GM23248 (cell line): ENCODE data around the gene KCNK15. TPM values are rescaled to one million over a fixed set of nuclear protein-coding genes. Genes with fewer than 3 reads are reported as not detected.

Experiments
- DNase-seq: peaks from one replicate; pipeline ENCODE4 v3.0.0-alpha.2; 2015
- H2AFZ ChIP-seq: fragments of 200-600 bp; sonication (generic); 2 replicates; pipeline ENCODE4 v1.6.1; 2016; ENCODE audit warnings: antibody characterized with exemption
- H3F3A ChIP-seq: fragments of 200-600 bp; sonication (generic); 2 replicates; pipeline ENCODE4 v1.6.1; 2016; ENCODE audit warnings: mild to moderate bottlenecking, antibody characterized with exemption, mixed run types; ENCODE audit not compliant: insufficient read depth
- H3K27ac ChIP-seq: fragments of 200-600 bp; sonication (generic); 2 replicates; pipeline ENCODE4 v1.5.1; 2016; ENCODE audit warnings: mild to moderate bottlenecking
- H3K27me3 ChIP-seq: fragments of 200-600 bp; sonication (generic); replicated peaks from 2 replicates; pipeline ENCODE4 v1.6.1; 2016; ENCODE audit warnings: mild to moderate bottlenecking; ENCODE audit not compliant: insufficient read depth
- H3K36me3 ChIP-seq: fragments of 200-600 bp; sonication (generic); 2 replicates; pipeline ENCODE4 v1.6.1; 2016; ENCODE audit warnings: low read depth, mild to moderate bottlenecking
- H3K4me1 ChIP-seq: fragments of 200-600 bp; sonication (generic); 2 replicates; pipeline ENCODE4 v1.6.1; 2016; ENCODE audit warnings: mild to moderate bottlenecking; ENCODE audit not compliant: insufficient read depth
- H3K4me2 ChIP-seq: fragments of 200-600 bp; sonication (generic); one replicate; pipeline ENCODE4 v1.6.1; 2016; ENCODE audit warnings: mild to moderate bottlenecking; ENCODE audit not compliant: unreplicated experiment
- H3K4me3 ChIP-seq: fragments of 200-600 bp; sonication (generic); 2 replicates; pipeline ENCODE4 v1.5.1; 2016; ENCODE audit warnings: mild to moderate bottlenecking
- H3K79me2 ChIP-seq: fragments of 200-600 bp; sonication (generic); 2 replicates; pipeline ENCODE4 v1.6.1; 2016; ENCODE audit warnings: mild to moderate bottlenecking; ENCODE audit not compliant: insufficient read depth
- H3K9ac ChIP-seq: fragments of 200-600 bp; sonication (generic); 2 replicates; pipeline ENCODE4 v1.6.1; 2016; ENCODE audit warnings: mild to moderate bottlenecking
- H3K9me2 ChIP-seq: fragments of 200-600 bp; sonication (generic); 2 replicates; pipeline ENCODE4 v1.6.1; 2016; ENCODE audit warnings: mixed run types, mild to moderate bottlenecking, moderate library complexity; ENCODE audit not compliant: insufficient read depth
- H3K9me3 ChIP-seq: fragments of 200-600 bp; sonication (generic); one replicate; pipeline ENCODE4 v1.6.1; 2017; ENCODE audit warnings: low read depth
- H4K20me1 ChIP-seq: fragments of 200-600 bp; sonication (generic); 2 replicates; pipeline ENCODE4 v1.6.0; 2016; ENCODE audit not compliant: insufficient read depth
- EZH2 ChIP-seq: fragments of 200-600 bp; sonication (generic); IDR thresholded peaks from 2 replicates; pipeline ENCODE4 v1.6.1; 2018; ENCODE audit warnings: antibody characterized with exemption, mild to moderate bottlenecking; ENCODE audit not compliant: insufficient read depth, poor library complexity, severe bottlenecking
- EZH2phosphoT487 ChIP-seq: fragments of 200-600 bp; sonication (generic); IDR thresholded peaks from 2 replicates; pipeline ENCODE4 v1.6.1; 2018; ENCODE audit warnings: antibody characterized with exemption, moderate library complexity, mild to moderate bottlenecking, low read depth; ENCODE audit not compliant: insufficient read depth
- WGBS, 2 experiments: methylation state at CpG; one replicate each; pipeline ENCODE4 v1.1.6; 2015 to 2017; ENCODE audit warnings: low lambda C conversion rate in 2 of 2, low coverage in 1 of 2; ENCODE audit errors: missing lambda C conversion rate in 2 of 2; 5-methylcytosine and 5-hydroxymethylcytosine counted together
- in situ Hi-C: fragments of 300-500 bp; cut with MboI; formaldehyde crosslinking; loops from 2 replicates; pipeline ENCODE4 v1.15.0; 2020
- polyA plus RNA-seq: library from polyadenylated mRNA; unstranded; fragments of >200 nt; fragmentation: Nextera tagmentation; extraction: Ambion mirVana; gene quantifications from 2 replicates; pipeline ENCODE4 v1.2.1, GENCODE V29; 2016
- total RNA-seq: library from RNA; depleted of rRNA; stranded (reverse); fragments of >200 nt; shearing (Covaris generic); gene quantifications from 2 replicates; pipeline ENCODE4 v1.2.3, GENCODE V29; 2014

KCNK15 gene
- total and polyA plus RNA-seq, 2 experiments from 2014 or later = 5.7 to 9.9 TPM

- in situ Hi-C loops = no loop called here
- peak overlapping the region; percentile 11 for H3K4me2 ChIP-seq
Observed at GRCh38 chr20:44706301-44707017, 39.2 kb upstream of the KCNK15 start.

GRCh38 chr20:44707018-44707579, 38.6 kb upstream of the KCNK15 start:
- no peaks in the 10 kb centered on the region for H3K79me2 ChIP-seq
- H3K9me3 ChIP-seq = no peaks in the 10 kb centered on the region
- peak overlapping the region; percentile 11 for H3K4me2 ChIP-seq
- no peak for DNase-seq
- H3K27me3 ChIP-seq = no peaks in the 10 kb centered on the region
- H2AFZ ChIP-seq = peak overlapping the region; percentile 63
- in situ Hi-C loops = no loop called here
- no peak for TF ChIP-seq EZH2
- TF ChIP-seq EZH2phosphoT487 = no peak
- no peaks in the 10 kb centered on the region for H3K36me3 ChIP-seq
- peak overlapping the region; percentile 34; the same call in 1 of the 2 replicates for H3K9ac ChIP-seq
- H3F3A ChIP-seq = peaks cover 43% of the 10 kb centered on the region
- 20 to 23% methylated on average over 5 of the region's 5 CpGs for WGBS, 2 experiments
- no peaks in the 10 kb centered on the region for H3K9me2 ChIP-seq
- peak overlapping the region; percentile 63 for H3K27ac ChIP-seq
- H3K4me3 ChIP-seq = no peak overlapping the region
- H3K4me1 ChIP-seq = peaks cover 55% of the 10 kb centered on the region
- no peaks in the 10 kb centered on the region for H4K20me1 ChIP-seq

More at GRCh38 chr20:44706301-44707017, 39.2 kb upstream of the KCNK15 start:
- H3K9ac ChIP-seq = peak overlapping the region; percentile 34
- no peaks in the 10 kb centered on the region for H4K20me1 ChIP-seq
- no peaks in the 10 kb centered on the region for H3K36me3 ChIP-seq
- no peaks in the 10 kb centered on the region for H3K27me3 ChIP-seq
- H3K9me2 ChIP-seq = no peaks in the 10 kb centered on the region
- 8% methylated on average over 9 to 10 of the region's 10 CpGs for WGBS, 2 experiments
- peak overlapping the region; percentile 63 for H3K27ac ChIP-seq
- TF ChIP-seq EZH2 = no peak
- no peak overlapping the region for H3K4me3 ChIP-seq
- peak overlapping the region; percentile 63 for H2AFZ ChIP-seq
- no peaks in the 10 kb centered on the region for H3K9me3 ChIP-seq
- peaks cover 59% of the 10 kb centered on the region for H3K4me1 ChIP-seq
- no peaks in the 10 kb centered on the region for H3K79me2 ChIP-seq
- H3F3A ChIP-seq = peaks cover 43% of the 10 kb centered on the region
- peak; percentile 93 for DNase-seq

DNA sequence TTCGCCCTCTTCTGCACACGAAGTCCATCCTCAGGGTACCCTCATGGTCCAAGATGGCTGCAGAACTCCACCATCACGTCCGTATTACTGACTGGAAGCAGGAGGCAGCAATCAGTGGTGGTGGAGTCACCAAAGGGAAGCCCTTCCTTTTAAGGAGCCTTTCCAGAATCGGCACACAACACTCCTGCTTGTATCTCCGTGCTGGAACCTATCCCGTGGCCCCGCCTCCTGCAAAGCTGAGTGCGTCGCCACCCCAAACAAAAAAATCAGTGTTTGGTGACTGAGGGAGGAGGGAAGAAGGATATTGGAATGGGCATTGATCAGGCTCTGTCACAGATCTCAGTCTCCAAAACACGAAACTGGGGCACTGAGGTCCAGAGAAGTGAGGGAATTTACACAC, 36.3 kb upstream of the KCNK15 start:
- Histone ChIP-seq H3K4me1 (peaks cover 39% of the 10 kb centered on the region), H3K27me3 (no peaks in the 10 kb centered on the region), H3K79me2 (no peaks in the 10 kb centered on the region), H3K4me3 (no peak overlapping the region), H3K9me2 (no peaks in the 10 kb centered on the region), H2AFZ (no peak overlapping the region), H3K36me3 (no peaks in the 10 kb centered on the region), H3K9ac (no peak overlapping the region), H3F3A (peaks cover 34% of the 10 kb centered on the region), H3K27ac (no peak overlapping the region), H3K4me2 (no peak overlapping the region), H3K9me3 (no peaks in the 10 kb centered on the region), H4K20me1 (no peaks in the 10 kb centered on the region)
- in situ Hi-C loops = no loop called here
- TF ChIP-seq EZH2 = no peak
- no peak for TF ChIP-seq EZH2phosphoT487
- WGBS, 2 experiments = 76 to 78% methylated on average over 11 of the region's 11 CpGs
- DNase-seq = no peak

- no peaks in the 10 kb centered on the region for H3K9me3 ChIP-seq
- no peak overlapping the region for H3K27ac ChIP-seq
- H3K4me3 ChIP-seq = no peak overlapping the region
- no peaks in the 10 kb centered on the region for H3K27me3 ChIP-seq
- no peaks in the 10 kb centered on the region for H3K79me2 ChIP-seq
- no peak overlapping the region for H3K9ac ChIP-seq
- H3K4me2 ChIP-seq = no peak overlapping the region
- 97% methylated on average over 9 of the region's 9 CpGs for WGBS, 2 experiments
- H4K20me1 ChIP-seq = no peaks in the 10 kb centered on the region
- no peaks in the 10 kb centered on the region for H3K36me3 ChIP-seq
- peaks cover 32% of the 10 kb centered on the region for H3F3A ChIP-seq
- H2AFZ ChIP-seq = no peak overlapping the region
- DNase-seq = no peak
- TF ChIP-seq EZH2phosphoT487 = no peak
- peaks cover 39% of the 10 kb centered on the region for H3K4me1 ChIP-seq
- in situ Hi-C loops = no loop called here
- no peaks in the 10 kb centered on the region for H3K9me2 ChIP-seq
Observed at GRCh38 chr20:44709797-44710196, 35.9 kb upstream of the KCNK15 start.
